ENCODE data around the gene RAC3.

The RAC3 gene

DNA sequence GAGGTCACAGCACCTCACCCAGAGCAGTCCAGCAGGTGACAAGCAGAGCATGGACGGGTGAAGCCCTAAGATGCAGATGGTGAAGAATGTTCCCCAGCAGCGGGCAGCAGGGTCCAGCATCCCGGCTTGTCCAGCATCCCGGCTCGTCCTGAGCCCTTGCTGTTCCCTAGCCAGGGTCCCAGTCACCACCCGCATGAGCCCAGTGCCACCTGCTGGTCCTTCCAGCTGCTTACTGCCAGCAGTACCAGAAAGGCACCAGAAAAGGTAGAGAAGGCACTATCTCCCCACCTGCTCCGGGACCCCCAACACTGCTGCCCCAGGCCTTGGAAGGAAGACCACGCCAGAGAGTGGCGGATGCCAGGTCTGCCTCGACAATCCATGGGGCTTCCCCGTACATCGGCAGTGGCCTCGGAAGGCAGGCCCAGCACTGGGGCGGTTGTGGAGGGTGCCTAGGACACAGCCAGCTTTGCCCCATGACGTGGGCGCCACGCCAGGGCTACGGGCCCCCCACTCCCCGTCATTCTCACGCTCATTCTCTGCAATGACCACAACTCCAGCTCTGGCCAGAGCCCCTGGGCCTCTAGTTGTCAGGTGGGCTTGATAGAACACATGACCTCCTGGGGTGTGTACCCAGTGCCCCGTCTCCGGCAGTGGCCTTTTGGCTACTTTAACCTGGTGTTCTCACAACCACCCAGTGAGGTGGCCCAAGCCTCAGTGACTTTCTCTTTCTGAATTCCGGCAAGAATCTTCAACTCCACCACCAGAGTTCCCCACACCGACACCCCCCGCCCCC, 10.2 kb upstream of the RAC3 start:
- Histone ChIP-seq H3K4me3 (peak overlapping the region in 5 of 7 experiments; percentile 66 to 99 (median 69)), H3K27ac (peak overlapping the region in 8 of 21 experiments; percentile 58 to 87 (median 80))

DNA sequence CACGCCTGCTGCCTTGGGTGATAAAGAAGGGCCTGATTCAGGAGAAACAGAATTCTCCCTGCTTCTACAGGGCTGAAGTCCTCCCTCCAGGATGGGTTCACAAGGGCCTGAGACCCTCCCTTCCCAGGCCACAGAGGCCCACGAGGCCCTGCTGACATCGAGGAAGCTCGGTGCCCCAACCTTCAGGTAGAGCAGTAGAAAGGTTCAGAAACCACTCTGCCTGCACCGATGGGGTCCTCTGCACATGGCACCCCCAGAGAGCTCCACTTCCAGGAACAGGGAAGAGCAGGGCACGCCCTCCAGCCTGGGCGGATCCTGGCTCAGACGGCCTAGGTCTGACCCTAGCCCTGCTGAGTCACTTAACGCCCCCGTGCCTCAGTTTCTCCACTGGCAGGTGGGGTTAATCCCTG, 9.6 kb upstream of the RAC3 start:
- peak overlapping the region; percentile 66 to 99 (median 70) for H3K4me3 ChIP-seq
- H3K27ac ChIP-seq, result peak overlapping the region in 18 of 21 experiments; percentile 40 to 87 (median 79)

DNA sequence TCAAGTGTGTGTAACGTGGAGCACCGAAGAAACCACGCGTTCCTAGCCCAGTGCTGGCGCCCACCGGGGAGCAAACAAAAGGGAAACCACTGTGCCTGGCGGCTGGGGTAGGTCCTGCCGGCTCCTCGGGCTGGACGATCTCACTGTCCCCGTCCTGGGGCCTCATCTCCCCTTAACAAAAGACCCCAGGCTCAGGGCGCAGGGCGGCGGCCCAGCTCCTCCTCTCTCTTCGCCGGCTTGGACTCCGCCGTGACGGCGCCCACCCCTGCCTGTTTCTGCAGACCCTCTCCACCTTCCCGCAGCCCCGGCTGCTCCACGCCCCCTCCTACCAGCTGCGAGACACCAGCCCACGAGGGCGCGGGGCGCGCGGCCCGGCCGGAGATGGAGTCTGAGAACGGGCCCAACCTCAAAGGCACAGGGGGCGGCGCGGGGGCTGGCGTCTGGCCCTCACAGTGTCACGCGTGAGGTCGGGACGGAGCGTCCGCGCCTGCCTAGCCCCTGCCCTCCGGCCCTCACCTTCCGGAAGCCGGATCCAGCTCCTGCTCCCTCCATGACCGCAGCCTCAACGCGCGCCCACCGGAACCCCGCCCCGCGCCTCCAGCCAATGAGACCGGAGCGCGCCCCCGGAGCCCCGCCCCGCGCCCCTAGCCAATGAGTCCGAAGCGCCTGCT, 9.0 kb upstream of the RAC3 start, which contains the start of gene CENPX:
Gene CENPX, minus strand, starts transcription at position 569 of the 671 bp plus-strand sequence. Its CDS starts 17 bp downstream, at position 552.
- peak within 1 kb of the TSS; percentile 40 to 87 (median 77) for H3K27ac ChIP-seq
- peak within 1 kb of the TSS; percentile 66 to 99 (median 79) for H3K4me3 ChIP-seq

DNA sequence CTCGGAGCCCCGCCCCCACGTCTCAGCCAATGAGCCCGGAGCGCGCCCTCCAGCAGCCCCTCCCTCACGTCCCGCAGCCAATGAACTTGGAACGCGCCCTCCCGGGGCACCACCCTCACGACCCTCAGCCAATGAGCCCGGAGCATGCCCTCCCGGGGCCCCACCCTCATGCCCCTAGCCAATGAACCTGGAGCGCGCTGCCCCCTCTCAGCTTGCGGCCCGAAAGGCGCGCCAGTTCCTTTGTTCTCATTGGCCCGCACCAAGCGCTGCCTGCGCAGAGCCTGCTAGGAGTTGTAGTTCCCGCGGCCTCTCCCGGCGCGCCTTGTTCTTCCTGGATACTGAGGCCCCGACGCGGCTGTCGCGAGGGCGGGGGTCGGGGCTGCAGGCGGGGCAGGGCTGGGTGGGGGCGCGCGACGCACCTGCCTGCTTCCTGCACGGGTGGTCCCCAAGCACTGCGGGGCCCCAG, 8.5 kb upstream of the RAC3 start, which contains the start of gene LRRC45:
Gene LRRC45, plus strand, starts transcription at position 325 of the 466 bp plus-strand sequence. CDS start 339 bp downstream, outside the sequence.
- Histone ChIP-seq H3K27ac (peak within 1 kb of the TSS; percentile 40 to 87 (median 77)), H3K4me3 (peak within 1 kb of the TSS; percentile 66 to 99 (median 79))

DNA sequence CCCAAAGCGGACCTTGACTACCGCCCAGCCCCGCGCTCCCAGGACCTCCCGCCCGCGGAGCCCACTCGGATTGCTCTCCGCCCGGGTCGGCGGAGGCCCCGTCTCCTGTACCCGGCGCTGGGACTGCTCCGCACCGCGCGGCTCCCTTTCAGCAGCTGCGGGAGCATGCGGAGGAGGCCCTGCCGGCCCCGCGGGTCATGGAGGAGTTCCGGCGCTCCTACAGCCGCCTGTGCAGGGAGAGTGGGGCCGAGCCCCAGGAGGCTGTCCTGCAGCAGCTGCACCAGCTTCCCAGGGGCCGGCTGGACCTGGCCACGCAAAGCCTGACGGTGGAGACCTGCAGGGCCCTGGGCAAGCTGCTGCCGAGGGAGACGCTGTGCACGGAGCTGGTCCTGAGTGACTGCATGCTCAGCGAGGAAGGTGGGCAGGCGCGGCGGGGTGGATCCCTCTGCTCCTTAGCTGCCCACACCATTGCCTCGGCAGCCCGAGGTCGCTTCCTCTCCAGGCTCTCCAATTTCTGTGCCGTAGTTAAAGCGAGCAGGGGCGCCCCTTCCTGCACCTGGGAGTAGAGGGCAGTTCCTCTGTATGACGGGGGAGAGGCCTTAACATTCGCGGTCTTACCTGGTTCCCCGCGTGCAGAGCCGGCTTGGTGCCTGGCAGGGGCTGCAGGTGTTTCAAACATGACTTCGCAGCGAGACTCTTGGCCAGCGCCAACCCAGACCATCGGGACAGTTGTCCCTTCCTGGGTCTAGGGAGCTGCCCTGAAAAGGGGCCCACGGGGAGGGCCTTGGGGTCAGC, 7.8 kb upstream of the RAC3 start:
- H3K27ac ChIP-seq, result peak overlapping the region in 18 of 21 experiments; percentile 20 to 87 (median 68)
- H3K4me3 ChIP-seq, result peak overlapping the region; percentile 66 to 89 (median 71)

DNA sequence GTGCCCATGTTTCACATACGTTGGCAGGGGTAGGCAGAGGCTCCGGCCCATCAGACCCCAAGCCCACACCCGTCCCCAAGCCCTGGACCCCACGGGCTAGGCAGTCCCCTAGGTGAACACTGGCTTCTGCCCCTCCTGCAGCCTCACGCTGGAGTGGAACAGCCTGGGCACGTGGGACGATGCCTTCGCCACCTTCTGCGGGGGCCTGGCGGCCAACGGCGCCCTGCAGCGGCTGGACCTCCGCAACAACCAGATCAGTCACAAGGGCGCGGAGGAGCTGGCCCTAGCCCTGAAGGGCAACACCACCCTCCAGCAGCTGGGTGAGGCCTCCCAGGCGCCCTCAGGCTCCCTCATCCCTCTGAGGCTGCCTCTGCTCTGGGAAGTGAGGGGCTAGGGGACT, 6.6 kb upstream of the RAC3 start:
- H3K27ac ChIP-seq, result no peak overlapping the region

DNA sequence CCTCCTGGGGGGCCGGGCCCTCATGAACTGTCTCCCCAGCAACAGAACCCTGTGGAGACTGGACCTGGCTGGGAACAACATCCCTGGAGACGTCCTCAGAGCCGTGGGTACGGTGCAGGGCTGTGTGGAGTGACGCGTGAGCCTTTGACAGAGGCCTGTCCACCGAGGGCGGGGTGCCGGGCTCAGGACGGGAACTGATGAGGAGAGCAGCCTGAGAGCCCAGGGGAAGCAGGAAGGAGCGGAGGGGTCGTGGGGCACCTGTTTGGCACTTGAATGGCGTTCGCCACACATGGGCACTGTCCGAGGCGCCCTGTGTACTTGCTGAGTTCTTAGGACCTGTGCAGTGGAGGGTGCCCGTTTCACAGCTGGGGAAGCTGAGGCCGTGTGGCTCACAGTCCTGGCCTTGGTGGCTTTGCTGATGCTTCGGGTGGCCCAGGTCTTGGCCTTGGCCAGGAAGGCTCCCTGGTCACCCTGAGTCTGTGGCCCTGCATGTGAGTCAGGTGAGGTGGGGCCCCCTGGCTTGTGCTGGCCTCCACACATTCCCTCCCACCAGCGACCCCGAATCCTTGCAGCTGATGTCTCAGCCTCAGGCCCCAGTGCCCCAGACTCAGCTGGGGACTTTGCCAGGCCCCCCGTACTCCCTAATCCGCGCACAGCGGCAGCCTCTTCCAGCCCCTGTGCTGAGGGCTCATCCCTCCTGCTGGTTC, 5.9 kb upstream of the RAC3 start:
- no peak overlapping the region for H3K27ac ChIP-seq
- H3K4me3 ChIP-seq, result no peak overlapping the region

More for the DNA sequence above, 6.6 kb upstream of the RAC3 start:
- H3K4me3 ChIP-seq, result no peak overlapping the region

DNA sequence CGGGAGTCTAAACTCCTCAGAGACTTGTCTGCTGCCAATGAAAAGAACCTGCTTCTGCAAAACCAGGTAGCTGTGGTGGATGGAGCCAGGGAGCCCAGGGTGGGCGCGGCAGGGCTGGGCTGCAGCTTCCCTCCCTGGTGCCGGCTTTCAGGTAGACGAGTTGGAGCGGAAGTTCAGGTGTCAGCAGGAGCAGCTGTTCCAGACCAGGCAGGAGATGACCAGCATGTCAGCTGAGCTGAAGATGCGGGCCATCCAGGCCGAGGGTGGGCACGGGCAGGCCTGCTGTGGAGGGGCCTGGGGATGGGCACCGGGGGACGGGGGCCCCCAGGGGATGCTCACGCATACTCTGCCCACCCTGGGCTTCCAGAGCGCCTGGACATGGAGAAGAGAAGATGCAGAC, 3.2 kb upstream of the RAC3 start:
- H3K4me3 ChIP-seq, result no peak overlapping the region

DNA sequence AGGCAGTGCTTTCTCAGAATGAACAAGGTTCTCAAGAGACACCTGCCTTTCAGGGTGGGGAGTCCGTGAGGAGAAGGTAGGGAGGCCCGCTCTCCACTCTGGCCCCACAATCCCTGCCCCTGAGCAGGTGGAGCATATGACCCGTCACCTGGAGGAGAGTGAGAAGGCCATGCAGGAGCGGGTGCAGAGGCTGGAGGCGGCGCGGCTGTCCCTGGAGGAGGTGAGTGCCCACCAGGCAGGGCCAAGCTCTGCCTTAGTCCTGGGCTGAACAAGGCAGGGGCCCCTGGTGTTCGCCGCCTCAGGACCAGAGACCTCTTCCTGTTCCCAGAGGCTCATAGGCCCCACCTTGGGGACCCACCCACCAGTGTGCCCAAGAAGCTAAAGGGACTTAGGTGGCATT, 2.5 kb upstream of the RAC3 start:
- Histone ChIP-seq H3K27ac (no peak overlapping the region), H3K4me3 (no peak overlapping the region)

More for the DNA sequence above, 3.2 kb upstream of the RAC3 start:
- H3K27ac ChIP-seq, result no peak overlapping the region

DNA sequence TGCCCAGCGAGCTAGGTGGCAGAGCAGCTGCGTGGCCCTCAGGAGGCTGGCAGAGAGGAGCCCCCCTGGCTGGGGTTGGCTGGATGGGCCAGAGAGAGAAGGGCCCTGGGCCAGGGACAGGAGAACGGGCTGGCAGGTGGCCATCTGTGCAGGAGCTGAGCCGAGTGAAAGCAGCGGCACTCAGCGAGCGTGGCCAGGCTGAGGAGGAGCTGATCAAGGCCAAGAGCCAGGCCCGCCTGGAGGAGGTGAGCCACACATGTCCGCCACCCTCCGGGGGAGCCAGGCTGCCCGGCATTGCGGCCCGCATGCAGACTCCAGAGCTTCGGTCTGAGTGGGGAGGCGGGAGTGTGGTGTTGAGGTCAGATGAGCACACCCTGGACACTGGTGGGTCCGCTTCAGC, 2.1 kb upstream of the RAC3 start:
- H3K27ac ChIP-seq, result no peak overlapping the region
- no peak overlapping the region for H3K4me3 ChIP-seq

DNA sequence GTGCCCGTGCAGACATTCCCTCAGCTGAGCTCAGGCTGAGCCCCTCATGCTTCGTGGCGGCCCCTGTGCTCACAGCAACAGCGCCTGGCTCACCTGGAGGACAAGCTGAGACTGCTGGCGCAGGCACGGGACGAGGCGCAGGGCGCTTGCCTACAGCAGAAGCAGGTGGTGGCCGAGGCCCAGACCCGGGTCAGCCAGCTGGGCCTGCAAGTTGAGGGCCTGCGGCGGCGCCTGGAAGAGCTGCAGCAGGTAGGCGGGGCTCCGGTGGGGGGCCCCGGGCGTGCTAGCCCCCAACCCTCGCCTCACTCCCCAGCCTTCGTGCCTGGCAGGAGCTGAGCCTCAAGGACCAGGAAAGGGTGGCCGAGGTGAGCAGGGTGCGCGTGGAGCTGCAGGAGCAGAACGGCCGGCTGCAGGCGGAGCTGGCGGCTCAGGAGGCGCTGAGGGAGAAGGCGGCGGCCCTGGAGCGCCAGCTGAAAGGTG, 1.4 kb upstream of the RAC3 start:
- Histone ChIP-seq H3K4me3 (peak overlapping the region in 3 of 7 experiments; percentile 46 to 49 (median 49)), H3K27ac (peak overlapping the region in 1 of 21 experiments; percentile 50)

DNA sequence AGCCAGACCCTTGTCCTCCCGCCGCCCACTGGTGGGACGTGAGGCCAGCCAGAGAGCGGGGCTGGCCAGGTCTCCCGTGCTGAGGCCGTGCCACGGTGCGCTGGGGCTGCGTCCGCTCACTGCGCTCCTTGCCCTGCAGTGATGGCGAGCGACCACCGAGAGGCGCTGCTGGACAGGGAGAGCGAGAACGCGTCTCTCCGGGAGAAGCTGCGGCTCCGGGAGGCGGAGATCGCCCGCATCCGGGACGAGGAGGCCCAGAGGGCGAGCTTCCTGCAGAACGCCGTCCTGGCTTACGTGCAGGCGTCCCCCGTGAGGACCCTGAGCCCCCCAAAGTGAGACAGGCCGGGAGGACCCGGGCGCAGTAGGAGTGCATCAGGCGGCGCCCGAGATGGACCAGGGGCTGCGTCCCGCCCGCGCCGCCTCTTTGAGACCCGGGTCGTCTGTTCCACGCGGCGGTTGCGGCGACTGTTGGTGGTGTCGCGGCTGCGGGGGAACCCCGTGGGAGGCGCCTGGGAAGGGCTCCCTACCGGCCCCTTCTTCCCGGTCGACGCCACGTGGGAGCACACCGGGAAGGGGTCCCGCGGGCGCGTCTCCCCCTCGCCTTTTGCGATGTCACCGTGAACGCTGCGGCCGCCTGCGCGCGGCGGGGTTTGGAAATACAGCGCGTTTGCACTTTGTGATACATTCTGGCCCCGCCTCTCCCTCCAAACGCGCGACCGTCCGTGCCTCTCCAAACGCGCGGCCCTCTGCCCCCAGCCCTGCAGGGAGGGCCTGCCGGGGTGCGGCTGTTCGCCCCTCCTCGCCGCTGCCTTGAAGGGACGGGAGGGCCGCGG, 792 bp upstream of the RAC3 start:
- peak overlapping the region in 10 of 21 experiments; percentile 18 to 65 (median 50) for H3K27ac ChIP-seq

DNA sequence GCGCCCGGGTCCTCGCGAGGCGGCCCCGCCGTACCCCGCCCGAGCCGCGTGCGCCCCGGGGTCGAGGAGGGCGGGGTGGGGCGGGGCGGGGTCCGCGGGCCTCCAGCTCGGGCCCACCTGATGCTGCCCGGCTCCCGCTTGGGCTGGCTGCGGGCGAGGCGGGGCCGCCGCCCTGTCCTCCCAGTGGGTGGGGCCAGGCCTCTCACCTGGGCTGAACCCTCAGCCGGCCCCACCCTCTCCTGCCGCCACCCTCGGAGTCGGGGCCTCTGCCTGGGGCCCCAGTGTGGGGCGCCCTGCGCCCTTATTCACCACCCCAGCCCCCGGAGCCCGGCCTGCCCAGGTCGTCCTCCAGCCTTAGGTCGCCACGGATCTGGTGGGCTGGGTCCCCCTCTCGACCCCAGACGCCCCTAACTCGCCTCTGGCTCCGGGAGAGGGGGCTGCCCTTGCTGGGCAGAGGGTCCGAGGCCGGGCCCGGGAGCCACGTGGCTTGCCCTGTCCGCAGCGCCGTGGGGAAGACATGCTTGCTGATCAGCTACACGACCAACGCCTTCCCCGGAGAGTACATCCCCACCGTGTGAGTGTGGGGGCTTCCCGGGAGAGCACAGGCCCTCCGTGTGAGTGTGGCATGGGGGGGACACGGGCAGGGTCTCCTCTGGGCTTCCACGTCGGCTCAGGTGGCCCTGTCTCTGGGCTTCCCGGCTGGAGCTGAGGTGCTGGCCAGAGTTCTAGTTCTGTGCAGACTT, 578 bp downstream of the RAC3 start:
- peak overlapping the region in 6 of 7 experiments; percentile 20 to 49 (median 29) for H3K4me3 ChIP-seq

More for the DNA sequence above, 792 bp upstream of the RAC3 start:
- H3K4me3 ChIP-seq, result peak overlapping the region; percentile 32 to 49 (median 42)

DNA sequence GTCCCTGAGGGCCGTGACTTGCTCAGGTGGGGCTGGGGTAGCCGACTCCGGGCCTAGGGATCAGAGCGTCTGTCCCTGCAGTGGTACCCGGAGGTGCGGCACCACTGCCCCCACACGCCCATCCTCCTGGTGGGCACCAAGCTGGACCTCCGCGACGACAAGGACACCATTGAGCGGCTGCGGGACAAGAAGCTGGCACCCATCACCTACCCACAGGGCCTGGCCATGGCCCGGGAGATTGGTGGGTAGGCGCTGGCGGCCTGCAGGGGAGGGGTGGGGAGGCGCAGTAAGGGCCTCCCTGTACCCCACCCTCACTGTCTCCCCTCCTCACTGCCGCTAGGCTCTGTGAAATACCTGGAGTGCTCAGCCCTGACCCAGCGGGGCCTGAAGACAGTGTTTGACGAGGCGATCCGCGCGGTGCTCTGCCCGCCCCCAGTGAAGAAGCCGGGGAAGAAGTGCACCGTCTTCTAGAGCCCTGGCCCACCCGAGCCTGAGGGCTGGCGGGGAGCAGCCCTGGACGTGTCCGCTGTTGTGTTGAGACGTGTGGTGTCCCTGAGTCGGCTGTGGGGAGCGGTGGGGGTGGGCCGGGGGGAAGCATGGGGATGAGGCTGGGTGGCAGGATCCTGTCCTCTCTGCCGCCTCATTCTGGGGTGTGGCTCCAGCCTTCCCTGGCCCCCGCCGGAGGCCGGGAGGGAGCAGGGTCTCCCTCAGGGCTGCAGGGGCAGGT, 2.0 kb downstream of the RAC3 start:
- Histone ChIP-seq H3K4me3 (no peak overlapping the region), H3K27ac (no peak overlapping the region)

More for the DNA sequence above, 578 bp downstream of the RAC3 start:
- H3K27ac ChIP-seq, result peak overlapping the region in 6 of 21 experiments; percentile 11 to 67 (median 48)

DNA sequence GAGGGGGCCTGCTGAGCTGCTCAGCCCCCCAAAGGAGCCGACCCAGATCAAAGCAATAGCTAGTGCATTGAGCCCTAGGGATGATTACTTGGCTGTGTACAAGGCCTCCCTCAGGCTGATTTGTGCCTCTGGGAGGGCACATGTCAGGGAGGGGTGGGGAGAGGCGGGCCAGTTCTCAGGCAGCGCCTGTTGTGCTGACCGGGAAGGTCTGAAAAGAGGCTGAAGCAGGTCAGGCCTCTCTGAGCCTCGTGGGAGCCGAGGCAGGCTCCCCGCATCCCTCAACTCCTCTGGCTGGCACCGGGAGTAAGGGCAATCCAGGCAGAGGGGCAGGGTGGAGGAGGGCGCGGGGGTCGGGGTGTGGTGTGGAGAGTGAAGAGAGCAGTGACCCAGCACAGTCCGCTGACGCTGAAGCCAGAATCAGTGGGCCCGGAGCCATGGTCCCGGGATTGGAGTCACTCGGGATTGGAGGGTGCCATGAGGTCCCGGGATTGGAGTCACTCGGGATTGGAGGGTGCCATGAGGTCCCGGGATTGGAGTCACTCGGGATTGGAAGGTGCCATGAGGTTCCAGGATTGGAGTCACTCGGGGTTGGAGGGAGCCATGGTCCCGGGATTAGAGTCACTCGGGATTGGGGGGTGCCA, 3.0 kb downstream of the RAC3 start:
- Histone ChIP-seq H3K4me3 (no peak overlapping the region), H3K27ac (no peak overlapping the region)

DNA sequence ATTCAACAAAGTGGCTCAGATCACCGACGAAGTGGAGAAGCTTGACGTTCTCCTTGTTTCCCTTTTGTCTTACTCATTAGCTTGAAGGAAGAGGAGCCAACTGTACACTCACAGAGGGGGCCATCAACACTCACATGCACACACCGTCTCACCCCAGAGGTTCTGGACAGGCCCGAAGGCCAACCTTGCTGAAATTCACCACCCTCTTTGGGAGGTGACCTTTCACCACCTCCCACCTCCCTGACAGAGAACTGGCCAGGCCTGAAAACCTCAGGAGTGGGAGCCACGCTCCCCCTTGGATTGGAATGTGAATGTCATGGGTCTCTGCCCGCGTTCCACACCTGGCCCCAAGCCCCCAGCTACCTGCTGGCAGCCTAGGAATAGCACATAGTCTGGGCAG, 4.0 kb downstream of the RAC3 start:
- H3K4me3 ChIP-seq, result no peak overlapping the region
- no peak overlapping the region for H3K27ac ChIP-seq
